A549 (cell line): ENCODE data around the gene PGBD4. TPM values are rescaled to one million over a fixed set of nuclear protein-coding genes. Genes with fewer than 3 reads are reported as not detected.
A peak's percentile ranks its signal among the peaks of the same experiment; 100 is the strongest.

Experiments
- ATAC-seq, 2 experiments: fragments of 200-7000 bp in 1 of 2; fragments of >200 bp in 1 of 2; cut with Nextera tagmentation in 1 of 2; cut with Tn5 transposase in 1 of 2; 3 replicates each; pipeline versions ENCODE4 v1.8.0 to v1.9.1; 2018 to 2020; ENCODE audit warnings: mild to moderate bottlenecking in 1 of 2, moderate library complexity in 1 of 2
- CTCF ChIA-PET: fragments of 300-600 bp; sonication (Branson Sonifier 250); formaldehyde crosslinking; extraction: SDS; loops from one replicate; lab custom pipeline; 2021; ENCODE audit warnings: antibody characterized with exemption, inconsistent platforms; lab: Yijun Ruan, JAX
- POLR2A ChIA-PET: fragments of 350-600 bp; formaldehyde crosslinking; extraction: SDS; loops from one replicate; lab custom pipeline; 2021; ENCODE audit warnings: antibody characterized with exemption, inconsistent platforms; lab: Yijun Ruan, JAX
- DNase-seq, 2 experiments: peaks; one replicate each; pipeline versions ENCODE4 v3.0.0 to v3.0.0-alpha.2; 2011 to 2016; ENCODE audit warnings: low read depth in 1 of 2, low spot score in 1 of 2
- FAIRE-seq: peaks from 2 replicates; lab custom pipeline; 2011; peaks lifted over from hg19 to GRCh38; lab: Jason Lieb, UNC
- H3K27ac ChIP-seq, 2 experiments: fragments of >200 bp; sonication (Bioruptor Twin); formaldehyde crosslinking; 3 replicates each; pipeline ENCODE4 v1.5.1; 2016 to 2017
- H3K4me1 ChIP-seq: fragments of >200 bp; sonication (Bioruptor Twin); formaldehyde crosslinking; 3 replicates; pipeline ENCODE4 v1.6.1; 2016
- H3K4me2 ChIP-seq: fragments of >200 bp; sonication (Bioruptor Twin); formaldehyde crosslinking; 3 replicates; pipeline ENCODE4 v1.6.1; 2016
- H3K4me3 ChIP-seq: fragments of >200 bp; sonication (Bioruptor Twin); formaldehyde crosslinking; 3 replicates; pipeline ENCODE4 v1.5.1; 2016
- H3K9me3 ChIP-seq: fragments of >200 bp; sonication (Bioruptor Twin); formaldehyde crosslinking; 3 replicates; pipeline ENCODE4 v1.6.1; 2016
- CBX8 ChIP-seq: fragments of 200-600 bp; sonication (generic); IDR thresholded peaks from 2 replicates; pipeline ENCODE4 v1.6.1; 2016
- CEBPB ChIP-seq, 2 experiments: fragments of >200 bp in 1 of 2; sonication (Bioruptor Twin) in 1 of 2; formaldehyde crosslinking in 1 of 2; IDR thresholded peaks; 2 replicates each; pipeline ENCODE4 v1.6.1; 2012 to 2016
- CHD2 ChIP-seq: fragments of 150-350 bp; IDR thresholded peaks from 2 replicates; pipeline ENCODE4 v1.6.1; 2014; ENCODE audit warnings: low read length; ENCODE audit not compliant: partially characterized antibody
- CHD4 ChIP-seq: fragments of 200-600 bp; sonication (generic); IDR thresholded peaks from 2 replicates; pipeline ENCODE4 v1.6.1; 2016; ENCODE audit warnings: antibody characterized with exemption, mild to moderate bottlenecking, borderline replicate concordance
- CTCF ChIP-seq: fragments of >200 bp; sonication (Bioruptor Twin); formaldehyde crosslinking; IDR thresholded peaks from 3 replicates; pipeline ENCODE4 v1.5.1; 2016
- EHMT2 ChIP-seq: fragments of 200-600 bp; sonication (generic); IDR thresholded peaks from 2 replicates; pipeline ENCODE4 v1.6.1; 2016; ENCODE audit warnings: antibody characterized with exemption, low read depth, mild to moderate bottlenecking, moderate library complexity
- ESRRA ChIP-seq: fragments of 150-350 bp; IDR thresholded peaks from 2 replicates; pipeline ENCODE4 v1.6.1; 2014; ENCODE audit warnings: mild to moderate bottlenecking, low read length, borderline replicate concordance
- KDM1A ChIP-seq: fragments of 200-600 bp; sonication (generic); IDR thresholded peaks from 2 replicates; pipeline ENCODE4 v1.6.1; 2016; ENCODE audit warnings: low read depth, mild to moderate bottlenecking
- KDM5A ChIP-seq: fragments of 200-600 bp; sonication (generic); IDR thresholded peaks from 2 replicates; pipeline ENCODE4 v1.6.1; 2016; ENCODE audit warnings: antibody characterized with exemption, mild to moderate bottlenecking
- MAFK ChIP-seq: fragments of 450-650 bp; IDR thresholded peaks from 2 replicates; pipeline ENCODE4 v1.6.1; 2014; ENCODE audit not compliant: partially characterized antibody
- MAX ChIP-seq: IDR thresholded peaks from 2 replicates; pipeline ENCODE4 v1.6.1; 2012
- MAZ ChIP-seq: fragments of 150-350 bp; IDR thresholded peaks from 2 replicates; pipeline ENCODE4 v1.6.1; 2014; ENCODE audit warnings: antibody characterized with exemption, low read depth, low read length, borderline replicate concordance
- MYC ChIP-seq: IDR thresholded peaks from 2 replicates; pipeline ENCODE4 v1.6.1; 2012; ENCODE audit warnings: mild to moderate bottlenecking, inconsistent platforms, low read length, improper control_type of control experiment, borderline replicate concordance
- NFE2L2 ChIP-seq: fragments of 150-350 bp; conservative IDR thresholded peaks from 2 replicates; pipeline ENCODE4 v1.6.1; 2014; ENCODE audit warnings: low read length
- NR3C1 ChIP-seq: fragments of >200 bp; sonication (Bioruptor Twin); formaldehyde crosslinking; IDR thresholded peaks from 3 replicates; pipeline ENCODE4 v1.6.1; 2017
- PBX3 ChIP-seq: IDR thresholded peaks from 2 replicates; pipeline ENCODE4 v1.6.1; 2012
- RAD21 ChIP-seq, 2 experiments: fragments of >200 bp in 1 of 2; sonication (Bioruptor Twin) in 1 of 2; formaldehyde crosslinking in 1 of 2; IDR thresholded peaks in 1 of 2; conservative IDR thresholded peaks in 1 of 2; 2 replicates in 1 of 2; 3 replicates in 1 of 2; pipeline ENCODE4 v1.6.1; 2012 to 2018; ENCODE audit warnings: inconsistent platforms in 1 of 2
- RARB ChIP-seq: fragments of 250-450 bp; sonication (Bioruptor Pico); IDR thresholded peaks from 2 replicates; pipeline ENCODE4 v1.8.0; 2021; ENCODE audit warnings: mild to moderate bottlenecking, moderate library complexity
- SMC3 ChIP-seq: fragments of >200 bp; sonication (Bioruptor Twin); formaldehyde crosslinking; IDR thresholded peaks from 3 replicates; pipeline ENCODE4 v1.6.1; 2018; ENCODE audit warnings: inconsistent platforms
- SREBF2 ChIP-seq: fragments of 450-650 bp; IDR thresholded peaks from 2 replicates; pipeline ENCODE4 v1.6.1; 2014; ENCODE audit warnings: mild to moderate bottlenecking, moderate library complexity
- TFCP2L1 ChIP-seq: fragments of 250-450 bp; sonication (Bioruptor Pico); IDR thresholded peaks from 2 replicates; pipeline ENCODE4 v1.5.0; 2021; ENCODE audit warnings: mild to moderate bottlenecking
- WGBS: methylation state at CpG from one replicate; pipeline ENCODE4 v1.1.6; 2017; ENCODE audit errors: missing lambda C conversion rate; 5-methylcytosine and 5-hydroxymethylcytosine counted together
- polyA plus RNA-seq, 4 experiments: library from polyadenylated mRNA; depleted of rRNA in 3 of 4; stranded (reverse); fragments of >200 nt; fragmentation: RNase III in 1 of 4; extraction: RNeasy Plus Mini Kit Qiagen cat#74134 plus additional on column Dnase treatment in 1 of 4; gene quantifications; 2 replicates in 3 of 4; 3 replicates in 1 of 4; pipeline ENCODE4 v1.2.3, GENCODE V29; 2011 to 2017
- TF ChIP-seq, protein P1 (sequence below): fragments of 250-450 bp; sonication (Bioruptor Pico); IDR thresholded peaks from 2 replicates; pipeline ENCODE4 v1.5.0; 2020; ENCODE audit warnings: low read depth, mild to moderate bottlenecking, moderate library complexity

Gene PGBD4
- polyA plus RNA-seq, 2 of the 4 experiments (the other 2 are of a cell fraction), result 4.0 to 4.7 TPM

DNA sequence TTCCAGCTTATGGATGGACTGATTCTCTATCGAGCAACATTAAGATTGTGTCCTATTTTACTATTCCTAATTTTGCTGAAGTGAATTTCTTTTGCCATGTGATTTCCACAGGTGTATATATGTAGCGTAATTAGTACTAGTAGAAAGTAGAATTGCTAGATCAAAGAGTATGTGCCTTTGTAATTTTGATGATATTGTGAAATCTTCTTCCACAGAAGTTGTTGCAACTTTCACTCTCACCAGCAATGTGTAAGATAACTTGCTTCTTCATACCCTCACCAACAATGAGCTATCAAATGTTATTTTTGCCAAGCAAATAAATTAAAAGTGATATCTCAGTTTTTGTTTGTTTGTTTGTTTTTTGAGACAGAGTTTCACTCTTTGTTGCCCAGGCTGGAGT is 5.4 kb downstream of the PGBD4 start (continued):
- TF ChIP-seq PBX3 (no peak), MAX (no peak), RARB (CRISPR knock-in tag) (no peak), KDM1A (no peak)
- TF ChIP-seq, protein P1, sequence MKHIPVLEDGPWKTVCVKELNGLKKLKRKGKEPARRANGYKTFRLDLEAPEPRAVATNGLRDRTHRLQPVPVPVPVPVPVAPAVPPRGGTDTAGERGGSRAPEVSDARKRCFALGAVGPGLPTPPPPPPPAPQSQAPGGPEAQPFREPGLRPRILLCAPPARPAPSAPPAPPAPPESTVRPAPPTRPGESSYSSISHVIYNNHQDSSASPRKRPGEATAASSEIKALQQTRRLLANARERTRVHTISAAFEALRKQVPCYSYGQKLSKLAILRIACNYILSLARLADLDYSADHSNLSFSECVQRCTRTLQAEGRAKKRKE, result no peak

GRCh38 chr15:34109797-34110663 is 8.1 kb downstream of the PGBD4 start:
- ATAC-seq, result peak; percentile 79; a peak in 5 of 6 replicates
- DNase-seq, result peak; percentile 34 to 64
- Histone ChIP-seq H3K27ac (no peak overlapping the region), H3K4me1 (no peaks in the 10 kb centered on the region), H3K4me3 (no peak overlapping the region), H3K4me2 (no peak overlapping the region), H3K9me3 (no peaks in the 10 kb centered on the region)
- ChIA-PET CTCF (interaction anchor here (0.6 to 11.3 kb wide), 40 partner anchors 9 to 407 kb away, joined by 3 to 223 read pairs (median 4); partner anchors contain the start of genes EMC4, EMC7, KATNBL1 and LPCAT4), POLR2A (interaction anchor here (0.6 to 3.0 kb wide), 6 partner anchors 8 to 478 kb away, joined by 3 to 35 read pairs (median 8); partner anchors contain the start of genes EMC7, KATNBL1, LPCAT4 and NOP10)
- peak; percentile 85 for FAIRE-seq
- no peak for TF ChIP-seq ESRRA
- TF ChIP-seq RAD21 (conservative IDR thresholded peaks at IDR 0.05 in 1 of 2, IDR thresholded peaks at IDR 0.05 in 1 of 2), result peak; percentile 91 to 96
- TF ChIP-seq NR3C1, result no peak
- no peak for TF ChIP-seq CEBPB (IDR thresholded peaks at IDR 0.05)
- TF ChIP-seq CTCF, result peak; percentile 94
- TF ChIP-seq CHD2, result no peak
- TF ChIP-seq MAFK, result no peak
- TF ChIP-seq CBX8, result no peak
- TF ChIP-seq MAZ, result no peak
- TF ChIP-seq SMC3, result peak; percentile 86
- TF ChIP-seq TFCP2L1, result no peak
- TF ChIP-seq EHMT2, result no peak
- no peak for TF ChIP-seq NFE2L2
- no peak for TF ChIP-seq CHD4
- TF ChIP-seq SREBF2, result no peak
- no peak for TF ChIP-seq KDM5A
- TF ChIP-seq MYC, result no peak
- no peak for TF ChIP-seq MAX
- 43% methylated on average over 5 of the region's 5 CpGs for WGBS
